ENCODE measurements around the gene CHRNA9.

The CHRNA9 gene

GRCh38 chr4:40337051-40337450 lies 1.9 kb downstream of the CHRNA9 start:
- DNase-seq (ENCODE audit: low read depth in 2 of 3, low spot score in 1 of 3): no peak

GRCh38 chr4:40337523-40337922 lies 2.4 kb downstream of the CHRNA9 start:
- DNase-seq (ENCODE audit: low read depth in 2 of 3, low spot score in 1 of 3): no peak

GRCh38 chr4:40340030-40340429 lies 4.9 kb downstream of the CHRNA9 start:
- DNase-seq (ENCODE audit: low read depth in 2 of 3, low spot score in 1 of 3): no peak

GRCh38 chr4:40347472-40347871 lies 12.3 kb downstream of the CHRNA9 start:
- DNase-seq (ENCODE audit: low read depth in 2 of 3, low spot score in 1 of 3): no peak

- DNase-seq (ENCODE audit: low read depth in 2 of 3, low spot score in 1 of 3): no peak
Measured at GRCh38 chr4:40348000-40348399, 12.9 kb downstream of the CHRNA9 start.

GRCh38 chr4:40349561-40350198 lies 14.5 kb downstream of the CHRNA9 start:
- no peak for DNase-seq (ENCODE audit: low read depth in 2 of 3, low spot score in 1 of 3)

GRCh38 chr4:40350627-40351227 lies 15.6 kb downstream of the CHRNA9 start:
- no peak for DNase-seq (ENCODE audit: low read depth in 2 of 3, low spot score in 1 of 3)

GRCh38 chr4:40354158-40354557 lies 19.0 kb downstream of the CHRNA9 start:
- no peak for DNase-seq (ENCODE audit: low read depth in 2 of 3, low spot score in 1 of 3)

GRCh38 chr4:40355131-40355530 lies 20.0 kb downstream of the CHRNA9 start:
- DNase-seq (ENCODE audit: low read depth in 2 of 3, low spot score in 1 of 3): no peak

- DNase-seq (ENCODE audit: low read depth in 2 of 3, low spot score in 1 of 3): no peak
Measured at GRCh38 chr4:40357738-40358137, 22.6 kb downstream of the CHRNA9 start.

- DNase-seq (ENCODE audit: low read depth in 2 of 3, low spot score in 1 of 3): no peak
Measured at GRCh38 chr4:40361338-40361737, 26.2 kb downstream of the CHRNA9 start.

GRCh38 chr4:40363382-40363920 lies 28.3 kb downstream of the CHRNA9 start:
- no peak for DNase-seq (ENCODE audit: low read depth in 2 of 3, low spot score in 1 of 3)

- DNase-seq (ENCODE audit: low read depth in 2 of 3, low spot score in 1 of 3): no peak
Measured at GRCh38 chr4:40363945-40364344, 28.8 kb downstream of the CHRNA9 start.

- DNase-seq (ENCODE audit: low read depth in 2 of 3, low spot score in 1 of 3): no peak
Measured at GRCh38 chr4:40365766-40366165, 30.6 kb downstream of the CHRNA9 start.

GRCh38 chr4:40367451-40367850 lies 32.3 kb downstream of the CHRNA9 start:
- no peak for DNase-seq (ENCODE audit: low read depth in 2 of 3, low spot score in 1 of 3)

GRCh38 chr4:40369437-40370274 lies 34.5 kb downstream of the CHRNA9 start:
- no peak for DNase-seq (ENCODE audit: low read depth in 2 of 3, low spot score in 1 of 3)

- no peak for DNase-seq (ENCODE audit: low read depth in 2 of 3, low spot score in 1 of 3)
Measured at GRCh38 chr4:40372651-40373050, 37.5 kb downstream of the CHRNA9 start.

GRCh38 chr4:40373636-40374035 lies 38.5 kb downstream of the CHRNA9 start:
- no peak for DNase-seq (ENCODE audit: low read depth in 2 of 3, low spot score in 1 of 3)

GRCh38 chr4:40375095-40375494 lies 40.0 kb downstream of the CHRNA9 start:
- DNase-seq (ENCODE audit: low read depth in 2 of 3, low spot score in 1 of 3): no peak

GRCh38 chr4:40375620-40376019 lies 40.5 kb downstream of the CHRNA9 start:
- no peak for DNase-seq (ENCODE audit: low read depth in 2 of 3, low spot score in 1 of 3)

- no peak for DNase-seq (ENCODE audit: low read depth in 2 of 3, low spot score in 1 of 3)
Measured at GRCh38 chr4:40377512-40378365, 42.6 kb downstream of the CHRNA9 start.
